ENCODE data around the gene PCDHGB4.

- TF ChIP-seq CTCF (IDR thresholded peaks at IDR 0.05) (no peak), POLR2AphosphoS5 (IDR thresholded peaks at IDR 0.05) (no peak)
These were observed 13.7 kb upstream of the PCDHGB4 start, which contains the start of gene PCDHGA6 for GRCh38 chr5:141373673-141374317.

Measured in suprapubic skin (tissue), 3 donors.